CD8-positive, alpha-beta memory T cell (primary cell): ENCODE data around the gene ALDH1A3. TPM values are rescaled to one million over a fixed set of nuclear protein-coding genes. Genes with fewer than 3 reads are reported as not detected.

Experiments used
- CTCF ChIA-PET: fragments of 350-600 bp; sonication (Branson Sonifier 250); formaldehyde crosslinking; loops from one replicate; lab custom pipeline; 2021; ENCODE audit warnings: antibody characterized with exemption; lab: Charles Lee
- POLR2A ChIA-PET: fragments of 350-600 bp; sonication (Branson Sonifier 250); formaldehyde crosslinking; loops from one replicate; lab custom pipeline; 2021; ENCODE audit warnings: antibody characterized with exemption; lab: Charles Lee
- DNase-seq, 5 donors: peaks; one replicate each; pipeline versions ENCODE4 v3.0.0 to v3.0.0-alpha.2; 2020 to 2022; ENCODE audit warnings: mixed read lengths in 1 of 5
- H3K27ac ChIP-seq: one replicate; pipeline ENCODE4 v1.7.0; 2013; ENCODE audit warnings: low read depth, mild to moderate bottlenecking, low read length, moderate library complexity
- H3K27me3 ChIP-seq: 2 replicates; pipeline ENCODE4 v1.7.0; 2013; ENCODE audit warnings: low read length, mild to moderate bottlenecking; ENCODE audit not compliant: insufficient read depth, poor library complexity, severe bottlenecking
- H3K36me3 ChIP-seq: 2 replicates; pipeline ENCODE4 v1.7.0; 2013; ENCODE audit warnings: mild to moderate bottlenecking, low read length, moderate library complexity; ENCODE audit not compliant: insufficient read depth
- H3K4me1 ChIP-seq: 2 replicates; pipeline ENCODE4 v1.7.0; 2013; ENCODE audit warnings: mild to moderate bottlenecking, low read length, moderate library complexity; ENCODE audit not compliant: insufficient read depth
- H3K4me3 ChIP-seq: 2 replicates; pipeline ENCODE4 v1.7.0; 2013; ENCODE audit warnings: mild to moderate bottlenecking, low read length
- H3K9me3 ChIP-seq: 2 replicates; pipeline ENCODE4 v1.7.0; 2013; ENCODE audit warnings: mild to moderate bottlenecking, low read length
- H3K27ac Mint-ChIP-seq, 8 donors: one replicate each; pipeline ENCODE4 v1.8.0; 2020 to 2021; ENCODE audit warnings: mixed read lengths in 8 of 8, mild to moderate bottlenecking in 6 of 8, inconsistent platforms in 3 of 8, moderate library complexity in 3 of 8
- H3K27me3 Mint-ChIP-seq, 2 donors: one replicate each; pipeline ENCODE4 v1.8.0; 2020 to 2021; ENCODE audit warnings: mixed read lengths in 2 of 2, mild to moderate bottlenecking in 1 of 2, moderate library complexity in 1 of 2
- H3K36me3 Mint-ChIP-seq, 3 donors: one replicate each; pipeline ENCODE4 v1.8.0; 2020 to 2021; ENCODE audit warnings: mixed read lengths in 3 of 3, inconsistent platforms in 1 of 3, mild to moderate bottlenecking in 1 of 3
- H3K4me1 Mint-ChIP-seq, 3 donors: one replicate each; pipeline ENCODE4 v1.8.0; 2020 to 2021; ENCODE audit warnings: mixed read lengths in 3 of 3, inconsistent platforms in 1 of 3, mild to moderate bottlenecking in 1 of 3
- H3K4me3 Mint-ChIP-seq, 7 donors: one replicate each; pipeline ENCODE4 v1.8.0; 2020 to 2021; ENCODE audit warnings: mixed read lengths in 7 of 7, mild to moderate bottlenecking in 6 of 7, moderate library complexity in 4 of 7, inconsistent platforms in 2 of 7
- H3K9me3 Mint-ChIP-seq, 5 donors: one replicate each; pipeline ENCODE4 v1.8.0; 2020 to 2022; ENCODE audit warnings: mixed read lengths in 5 of 5, mild to moderate bottlenecking in 3 of 5, moderate library complexity in 2 of 5, inconsistent platforms in 1 of 5
- polyA plus RNA-seq: library from polyadenylated mRNA; unstranded; fragments of 300-500 nt; fragmentation: Illumina TruSeq; gene quantifications from one replicate; pipeline ENCODE4 v1.2.3, GENCODE V29; 2021
- total RNA-seq, 2 experiments: library from RNA; stranded (reverse); gene quantifications; one replicate each; pipeline ENCODE4 v1.2.3, GENCODE V29; 2021

The ALDH1A3 gene
- total and polyA plus RNA-seq, 3 experiments from 2014 or later = not detected

- Histone ChIP-seq H3K27ac (no peak overlapping the region), H3K9me3 (no peaks in the 10 kb centered on the region), H3K36me3 (no peaks in the 10 kb centered on the region), H3K27me3 (no peaks in the 10 kb centered on the region), H3K4me3 (no peak overlapping the region), H3K4me1 (no peaks in the 10 kb centered on the region)
- Mint-ChIP-seq H3K4me3 (no peak overlapping the region), H3K36me3 (no peaks in the 10 kb centered on the region), H3K9me3 (peaks cover 0 to 2% (median 0%) of the 10 kb centered on the region in 5 donors), H3K4me1 (no peaks in the 10 kb centered on the region), H3K27ac (no peak overlapping the region), H3K27me3 (peaks cover 2 to 14% of the 10 kb centered on the region in 2 donors)
- DNase-seq = no peak
- CTCF ChIA-PET = no interaction called here
- POLR2A ChIA-PET = no interaction called here
Measured at GRCh38 chr15:100841426-100841825, 38.2 kb upstream of the ALDH1A3 start.

- Mint-ChIP-seq H3K27ac (no peak overlapping the region), H3K36me3 (no peaks in the 10 kb centered on the region), H3K4me1 (no peaks in the 10 kb centered on the region), H3K27me3 (peaks cover 3 to 19% of the 10 kb centered on the region in 2 donors), H3K9me3 (no peaks in the 10 kb centered on the region), H3K4me3 (no peak overlapping the region)
- Histone ChIP-seq H3K36me3 (no peaks in the 10 kb centered on the region), H3K9me3 (no peaks in the 10 kb centered on the region), H3K27ac (no peak overlapping the region), H3K4me3 (no peak overlapping the region), H3K4me1 (no peaks in the 10 kb centered on the region), H3K27me3 (no peaks in the 10 kb centered on the region)
- POLR2A ChIA-PET = no interaction called here
- DNase-seq = no peak
- CTCF ChIA-PET = no interaction called here
Measured at GRCh38 chr15:100842756-100843730, 36.6 kb upstream of the ALDH1A3 start.

GRCh38 chr15:100844167-100844566 is 35.5 kb upstream of the ALDH1A3 start:
- H3K27ac Mint-ChIP-seq = no peak overlapping the region
- Histone ChIP-seq H3K9me3 (no peaks in the 10 kb centered on the region), H3K4me1 (no peaks in the 10 kb centered on the region), H3K4me3 (no peak overlapping the region), H3K36me3 (no peaks in the 10 kb centered on the region), H3K27me3 (no peaks in the 10 kb centered on the region), H3K27ac (no peak overlapping the region)
- CTCF ChIA-PET = no interaction called here
- no peak for DNase-seq
- H3K4me3 Mint-ChIP-seq = no peak overlapping the region
- POLR2A ChIA-PET = no interaction called here
- no peaks in the 10 kb centered on the region for H3K36me3 Mint-ChIP-seq
- H3K27me3 Mint-ChIP-seq = peaks cover 6 to 22% of the 10 kb centered on the region in 2 donors
- no peaks in the 10 kb centered on the region for H3K9me3 Mint-ChIP-seq
- H3K4me1 Mint-ChIP-seq = peaks cover 1 to 3% (median 2%) of the 10 kb centered on the region in 3 donors

- no peaks in the 10 kb centered on the region for H3K4me1 ChIP-seq
- Mint-ChIP-seq H3K27me3 (peaks cover 7 to 24% of the 10 kb centered on the region in 2 donors), H3K4me1 (peaks cover 3 to 5% (median 5%) of the 10 kb centered on the region in 3 donors), H3K4me3 (no peak overlapping the region), H3K9me3 (no peaks in the 10 kb centered on the region), H3K27ac (no peak overlapping the region), H3K36me3 (no peaks in the 10 kb centered on the region)
- DNase-seq = no peak
- no peak overlapping the region for H3K4me3 ChIP-seq
- no peak overlapping the region for H3K27ac ChIP-seq
- ChIA-PET CTCF (no interaction called here), POLR2A (no interaction called here)
- no peaks in the 10 kb centered on the region for H3K9me3 ChIP-seq
- H3K36me3 ChIP-seq = no peaks in the 10 kb centered on the region
- no peaks in the 10 kb centered on the region for H3K27me3 ChIP-seq
Measured at GRCh38 chr15:100844778-100845177, 34.9 kb upstream of the ALDH1A3 start.

GRCh38 chr15:100847194-100847593 is 32.4 kb upstream of the ALDH1A3 start:
- peaks cover 12 to 35% of the 10 kb centered on the region in 2 donors for H3K27me3 Mint-ChIP-seq
- POLR2A ChIA-PET = no interaction called here

GRCh38 chr15:100849021-100849854 is 30.4 kb upstream of the ALDH1A3 start:
- Mint-ChIP-seq H3K27ac (peak overlapping the region in 3 of 8 donors; percentile 17 to 44 (median 40)), H3K4me1 (peaks cover 3 to 5% (median 5%) of the 10 kb centered on the region in 3 donors), H3K9me3 (no peaks in the 10 kb centered on the region), H3K4me3 (peak overlapping the region; percentile 59 to 81 (median 74)), H3K36me3 (no peaks in the 10 kb centered on the region), H3K27me3 (peaks cover 9 to 32% of the 10 kb centered on the region in 2 donors)
- no peaks in the 10 kb centered on the region for H3K9me3 ChIP-seq
- H3K27me3 ChIP-seq = no peaks in the 10 kb centered on the region
- CTCF ChIA-PET = interaction anchor here (0.8 kb wide), 1 partner anchor 24 kb away, joined by 3 read pairs; no protein-coding TSS in a partner anchor
- H3K4me3 ChIP-seq = peak overlapping the region; percentile 53
- POLR2A ChIA-PET = no interaction called here
- no peaks in the 10 kb centered on the region for H3K4me1 ChIP-seq
- no peak overlapping the region for H3K27ac ChIP-seq
- DNase-seq = peak; percentile 3 to 76 (median 31)
- no peaks in the 10 kb centered on the region for H3K36me3 ChIP-seq

More at GRCh38 chr15:100847194-100847593, 32.4 kb upstream of the ALDH1A3 start:
- H3K4me3 ChIP-seq = no peak overlapping the region
- no peaks in the 10 kb centered on the region for H3K9me3 ChIP-seq
- H3K4me3 Mint-ChIP-seq = no peak overlapping the region
- H3K27ac ChIP-seq = no peak overlapping the region
- no peaks in the 10 kb centered on the region for H3K36me3 Mint-ChIP-seq
- peaks cover 3 to 5% (median 5%) of the 10 kb centered on the region in 3 donors for H3K4me1 Mint-ChIP-seq
- H3K27me3 ChIP-seq = no peaks in the 10 kb centered on the region
- H3K36me3 ChIP-seq = no peaks in the 10 kb centered on the region
- H3K4me1 ChIP-seq = no peaks in the 10 kb centered on the region
- CTCF ChIA-PET = no interaction called here
- no peak overlapping the region for H3K27ac Mint-ChIP-seq
- DNase-seq = no peak
- H3K9me3 Mint-ChIP-seq = no peaks in the 10 kb centered on the region

GRCh38 chr15:100849855-100850218 is 29.8 kb upstream of the ALDH1A3 start:
- Mint-ChIP-seq H3K27me3 (peaks cover 9 to 36% of the 10 kb centered on the region in 2 donors), H3K4me3 (peak overlapping the region in 6 of 7 donors; percentile 54 to 81 (median 71)), H3K4me1 (peaks cover 3 to 5% (median 5%) of the 10 kb centered on the region in 3 donors), H3K27ac (no peak overlapping the region), H3K36me3 (no peaks in the 10 kb centered on the region), H3K9me3 (no peaks in the 10 kb centered on the region)
- no peak overlapping the region for H3K27ac ChIP-seq
- no peaks in the 10 kb centered on the region for H3K27me3 ChIP-seq
- H3K4me3 ChIP-seq = peak overlapping the region; percentile 53
- ChIA-PET CTCF (interaction anchor here (0.7 kb wide), 1 partner anchor 511 kb away, joined by 3 read pairs; no protein-coding TSS in a partner anchor), POLR2A (no interaction called here)
- no peaks in the 10 kb centered on the region for H3K9me3 ChIP-seq
- no peak for DNase-seq
- H3K4me1 ChIP-seq = no peaks in the 10 kb centered on the region
- no peaks in the 10 kb centered on the region for H3K36me3 ChIP-seq
